Trophoblast cell (in vitro differentiated cells and primary cell): Measurements from ENCODE around the gene FRAS1.

Experiments
- DNase-seq, 2 donors: peaks; one replicate each; pipeline ENCODE4 v3.0.0-alpha.2; 2016
- H2AFZ ChIP-seq: 2 replicates; pipeline ENCODE4 v1.6.1; 2013; ENCODE audit warnings: low read length, moderate library complexity, mild to moderate bottlenecking; ENCODE audit not compliant: insufficient read depth, poor library complexity
- H2AK5ac ChIP-seq: 2 replicates; pipeline ENCODE4 v1.6.1; 2013; ENCODE audit warnings: mild to moderate bottlenecking, low read length
- H2BK120ac ChIP-seq: 2 replicates; pipeline ENCODE4 v1.6.1; 2013; ENCODE audit warnings: low read length, mild to moderate bottlenecking, moderate library complexity; ENCODE audit not compliant: insufficient read depth, poor library complexity
- H2BK12ac ChIP-seq: 2 replicates; pipeline ENCODE4 v1.6.1; 2013; ENCODE audit warnings: mild to moderate bottlenecking, low read length, moderate library complexity
- H2BK5ac ChIP-seq: 2 replicates; pipeline ENCODE4 v1.6.1; 2013; ENCODE audit warnings: low read length, low read depth, moderate library complexity, mild to moderate bottlenecking; ENCODE audit not compliant: poor library complexity
- H3K14ac ChIP-seq: 2 replicates; pipeline ENCODE4 v1.6.1; 2013; ENCODE audit warnings: mild to moderate bottlenecking, low read length
- H3K18ac ChIP-seq: 2 replicates; pipeline ENCODE4 v1.6.1; 2013; ENCODE audit warnings: mild to moderate bottlenecking, low read length
- H3K23ac ChIP-seq: 2 replicates; pipeline ENCODE4 v1.6.1; 2013; ENCODE audit warnings: low read length
- H3K27ac ChIP-seq: 2 replicates; pipeline ENCODE4 v1.5.1; 2013; ENCODE audit warnings: low read depth, mild to moderate bottlenecking, inconsistent platforms, low read length, moderate library complexity
- H3K27me3 ChIP-seq: 2 replicates; pipeline ENCODE4 v1.6.1; 2013; ENCODE audit warnings: inconsistent platforms, mild to moderate bottlenecking, low read length, moderate library complexity; ENCODE audit not compliant: insufficient read depth
- H3K36me3 ChIP-seq, 2 experiments: 1 replicate in 1 of 2; 2 replicates in 1 of 2; pipeline ENCODE4 v1.6.1; 2013; ENCODE audit warnings: low read length in 2 of 2, mild to moderate bottlenecking in 2 of 2, moderate library complexity in 1 of 2; ENCODE audit not compliant: insufficient read depth in 2 of 2, control insufficient read depth in 1 of 2
- H3K4ac ChIP-seq: 2 replicates; pipeline ENCODE4 v1.6.1; 2013; ENCODE audit warnings: low read depth, mild to moderate bottlenecking, low read length, moderate library complexity
- H3K4me1 ChIP-seq, 2 experiments: 1 replicate in 1 of 2; 2 replicates in 1 of 2; pipeline ENCODE4 v1.6.1; 2013; ENCODE audit warnings: low read length in 2 of 2, mild to moderate bottlenecking in 2 of 2, moderate library complexity in 1 of 2; ENCODE audit not compliant: insufficient read depth in 2 of 2, control insufficient read depth in 1 of 2
- H3K4me2 ChIP-seq: 2 replicates; pipeline ENCODE4 v1.6.1; 2013; ENCODE audit warnings: inconsistent platforms, mild to moderate bottlenecking, low read length, moderate library complexity
- H3K4me3 ChIP-seq: 2 replicates; pipeline ENCODE4 v1.5.1; 2013; ENCODE audit warnings: mild to moderate bottlenecking, low read depth, low read length, inconsistent platforms
- H3K79me1 ChIP-seq: one replicate; pipeline ENCODE4 v1.6.1; 2013; ENCODE audit warnings: low read length
- H3K79me2 ChIP-seq: 2 replicates; pipeline ENCODE4 v1.6.1; 2013; ENCODE audit warnings: low read length, mild to moderate bottlenecking; ENCODE audit not compliant: control insufficient read depth, insufficient read depth, poor library complexity
- H3K9ac ChIP-seq: 2 replicates; pipeline ENCODE4 v1.6.1; 2013; ENCODE audit warnings: mild to moderate bottlenecking, low read length
- H3K9me3 ChIP-seq: 2 replicates; pipeline ENCODE4 v1.6.1; 2013; ENCODE audit warnings: low read depth, mild to moderate bottlenecking, control low read depth, inconsistent platforms, low read length; ENCODE audit not compliant: insufficient read depth
- H4K12ac ChIP-seq: 2 replicates; pipeline ENCODE4 v1.6.1; 2013; ENCODE audit warnings: low read depth, mild to moderate bottlenecking, low read length, moderate library complexity
- H4K8ac ChIP-seq: 2 replicates; pipeline ENCODE4 v1.6.1; 2013; ENCODE audit warnings: low read depth, mild to moderate bottlenecking, low read length, moderate library complexity
- H4K91ac ChIP-seq: one replicate; pipeline ENCODE4 v1.6.1; 2013; ENCODE audit warnings: low read depth, mild to moderate bottlenecking, low read length, moderate library complexity
- WGBS: extraction: QIAGEN DNeasy Blood & Tissue Kit; methylation state at CpG from one replicate; pipeline ENCODE4 v1.1.7; 2013; ENCODE audit warnings: missing lambda C conversion rate; ENCODE audit not compliant: insufficient read length, insufficient coverage; ENCODE audit errors: extremely low coverage; 5-methylcytosine and 5-hydroxymethylcytosine counted together

FRAS1 gene

DNA sequence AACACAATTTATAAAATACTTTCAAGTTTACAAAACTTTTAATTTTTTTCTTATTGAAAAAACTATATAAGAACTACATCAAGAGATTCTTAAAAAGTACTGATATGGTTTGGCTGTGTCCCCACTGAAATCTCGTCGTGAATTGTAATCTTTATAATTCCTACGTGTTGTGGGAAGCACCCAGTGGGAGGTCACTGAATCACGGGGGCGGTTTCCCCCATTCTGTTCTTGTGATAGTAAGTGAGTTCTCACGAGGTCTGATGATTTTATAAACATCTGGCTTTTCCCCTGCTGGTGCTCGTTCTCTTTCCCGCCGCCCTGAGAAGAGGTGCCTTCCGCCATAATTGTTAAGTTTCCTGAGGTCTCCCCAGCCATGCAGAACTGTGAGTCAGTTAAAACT, 88.5 kb downstream of the FRAS1 start:
- Histone ChIP-seq H3K9me3 (no peaks in the 10 kb centered on the region), H4K91ac (no peak overlapping the region), H2BK12ac (peak overlapping the region; percentile 40), H3K36me3 (no peaks in the 10 kb centered on the region), H3K27me3 (no peaks in the 10 kb centered on the region), H3K4ac (peak overlapping the region; percentile 55), H4K8ac (no peak overlapping the region), H3K18ac (no peak overlapping the region), H3K14ac (no peak overlapping the region), H3K23ac (no peak overlapping the region), H3K27ac (no peak overlapping the region), H3K79me1 (peaks cover 3% of the 10 kb centered on the region), H3K4me1 (peaks cover 5 to 6% of the 10 kb centered on the region in 2 experiments), H3K4me3 (no peak overlapping the region), H2BK120ac (no peak overlapping the region), H2BK5ac (no peak overlapping the region), H4K12ac (no peak overlapping the region), H3K79me2 (no peaks in the 10 kb centered on the region), H3K4me2 (no peak overlapping the region), H3K9ac (no peak overlapping the region), H2AK5ac (no peak overlapping the region), H2AFZ (no peak overlapping the region)
- DNase-seq = no peak
- no CpG with 5 or more reads among the region's 10 CpGs for WGBS

DNA sequence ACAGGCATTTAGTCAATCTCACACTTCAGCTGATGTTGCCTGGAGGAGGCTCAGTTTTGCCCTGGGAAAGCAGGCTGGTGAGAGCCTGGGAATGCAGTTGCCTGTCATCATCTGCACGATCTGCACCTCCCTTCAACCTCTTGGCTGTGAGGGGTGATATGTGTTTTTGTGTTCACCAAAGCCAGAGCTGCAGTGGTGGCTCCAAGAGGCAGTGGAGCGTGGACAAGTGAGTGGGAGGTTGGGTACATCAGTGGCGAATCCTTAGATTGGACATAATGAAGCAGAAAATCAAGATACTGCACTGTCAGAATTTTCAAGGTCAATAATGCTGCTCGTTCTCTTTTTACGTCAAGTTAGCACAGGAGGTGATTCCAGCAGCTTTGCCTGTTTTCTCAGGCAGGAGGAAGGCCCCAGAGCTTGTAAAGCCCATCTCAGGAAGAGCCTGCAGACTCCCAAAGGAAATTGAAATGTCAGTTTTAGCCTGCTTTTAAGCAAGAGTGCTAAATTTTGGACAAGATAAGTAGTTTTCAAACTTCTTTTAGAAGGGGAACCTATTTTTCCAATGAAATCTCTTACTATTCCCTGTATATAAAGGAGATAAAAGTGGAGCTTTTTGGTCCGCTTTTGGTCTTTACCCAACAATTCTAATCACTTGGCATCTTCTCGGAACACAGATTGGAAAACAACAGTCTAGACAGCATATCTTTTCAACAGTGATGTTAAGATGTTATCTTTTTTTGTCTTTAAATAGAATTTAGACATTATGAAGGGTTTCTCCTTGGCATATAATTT, 92.8 kb downstream of the FRAS1 start:
- Histone ChIP-seq H2BK5ac (peak overlapping the region; percentile 85), H3K23ac (no peak overlapping the region), H4K8ac (no peak overlapping the region), H4K91ac (peak overlapping the region; percentile 58), H3K4ac (no peak overlapping the region), H3K4me3 (no peak overlapping the region), H3K4me1 (peaks cover 5 to 9% of the 10 kb centered on the region in 2 experiments), H3K27ac (peak overlapping the region; percentile 97), H2BK12ac (no peak overlapping the region), H3K18ac (peak overlapping the region; percentile 4), H3K36me3 (no peaks in the 10 kb centered on the region), H3K79me1 (peaks cover 3% of the 10 kb centered on the region), H2AK5ac (no peak overlapping the region), H2AFZ (no peak overlapping the region), H3K9me3 (no peaks in the 10 kb centered on the region), H3K9ac (no peak overlapping the region), H3K4me2 (peak overlapping the region; percentile 39), H2BK120ac (peak overlapping the region; percentile 4), H4K12ac (no peak overlapping the region), H3K14ac (peak overlapping the region; percentile 0), H3K27me3 (no peaks in the 10 kb centered on the region), H3K79me2 (no peaks in the 10 kb centered on the region)
- DNase-seq = no peak
- no CpG with 5 or more reads among the region's 7 CpGs for WGBS

GRCh38 chr4:78150543-78150864, 93.4 kb downstream of the FRAS1 start:
- no peak overlapping the region for H3K4me2 ChIP-seq
- peaks cover 3% of the 10 kb centered on the region for H3K79me1 ChIP-seq
- no peak overlapping the region for H3K4me3 ChIP-seq
- no peak overlapping the region for H2BK5ac ChIP-seq
- H3K18ac ChIP-seq = no peak overlapping the region
- H3K9ac ChIP-seq = no peak overlapping the region
- no peaks in the 10 kb centered on the region for H3K36me3 ChIP-seq
- H3K14ac ChIP-seq = no peak overlapping the region
- no peak overlapping the region for H3K4ac ChIP-seq
- peaks cover 5 to 9% of the 10 kb centered on the region in 2 experiments for H3K4me1 ChIP-seq
- WGBS = no CpG with 5 or more reads among the region's 4 CpGs
- H3K27me3 ChIP-seq = no peaks in the 10 kb centered on the region
- no peak overlapping the region for H4K8ac ChIP-seq
- H2BK12ac ChIP-seq = no peak overlapping the region
- H4K12ac ChIP-seq = no peak overlapping the region
- no peak overlapping the region for H4K91ac ChIP-seq
- no peak overlapping the region for H2BK120ac ChIP-seq
- H3K9me3 ChIP-seq = no peaks in the 10 kb centered on the region
- H3K27ac ChIP-seq = peak overlapping the region; percentile 97
- DNase-seq = no peak
- H2AK5ac ChIP-seq = no peak overlapping the region
- no peak overlapping the region for H2AFZ ChIP-seq
- H3K23ac ChIP-seq = no peak overlapping the region
- H3K79me2 ChIP-seq = no peaks in the 10 kb centered on the region

- no peak overlapping the region for H2BK12ac ChIP-seq
- H3K14ac ChIP-seq = peak overlapping the region; percentile 48
- H3K27ac ChIP-seq = no peak overlapping the region
- H4K91ac ChIP-seq = no peak overlapping the region
- H2BK120ac ChIP-seq = no peak overlapping the region
- no peak overlapping the region for H3K4me3 ChIP-seq
- no peak overlapping the region for H3K23ac ChIP-seq
- H2AFZ ChIP-seq = no peak overlapping the region
- peaks cover 7 to 11% of the 10 kb centered on the region in 2 experiments for H3K4me1 ChIP-seq
- no peak overlapping the region for H2BK5ac ChIP-seq
- no CpG with 5 or more reads among the region's 3 CpGs for WGBS
- no peak overlapping the region for H4K8ac ChIP-seq
- DNase-seq = no peak
- no peak overlapping the region for H3K18ac ChIP-seq
- no peak overlapping the region for H3K9ac ChIP-seq
- peaks cover 6% of the 10 kb centered on the region for H3K79me1 ChIP-seq
- H2AK5ac ChIP-seq = no peak overlapping the region
- H3K27me3 ChIP-seq = no peaks in the 10 kb centered on the region
- peaks cover 2% of the 10 kb centered on the region for H3K79me2 ChIP-seq
- H3K4ac ChIP-seq = peak overlapping the region; percentile 70
- H3K9me3 ChIP-seq = no peaks in the 10 kb centered on the region
- H4K12ac ChIP-seq = no peak overlapping the region
- H3K36me3 ChIP-seq = no peaks in the 10 kb centered on the region
- H3K4me2 ChIP-seq = no peak overlapping the region
Measured at GRCh38 chr4:78152795-78153194, 95.7 kb downstream of the FRAS1 start.
